Skeletal muscle tissue (tissue), 4 donors: ENCODE data around the gene GPLD1. TPM values are rescaled to one million over a fixed set of nuclear protein-coding genes. Genes with fewer than 3 reads are reported as not detected.
"Not testable (repeated sequence)": the region's sequence is repeated elsewhere in the genome, so short reads cannot be mapped to it uniquely, and the experiment has no call there.

Experiments used
- H3K27ac ChIP-seq: one replicate; pipeline ENCODE4 v1.7.0; 2013; ENCODE audit warnings: mild to moderate bottlenecking, low read depth, low read length, inconsistent platforms
- H3K27me3 ChIP-seq, 3 donors: one replicate each; pipeline ENCODE4 v1.7.0; 2013; ENCODE audit warnings: low read length in 3 of 3; ENCODE audit not compliant: control insufficient read depth in 3 of 3, insufficient read depth in 3 of 3
- H3K36me3 ChIP-seq, 3 donors: one replicate each; pipeline ENCODE4 v1.7.0; 2013; ENCODE audit warnings: low read length in 3 of 3; ENCODE audit not compliant: control insufficient read depth in 3 of 3, insufficient read depth in 3 of 3
- H3K4me1 ChIP-seq, 3 donors: one replicate each; pipeline ENCODE4 v1.7.0; 2013; ENCODE audit warnings: low read length in 3 of 3, mild to moderate bottlenecking in 3 of 3; ENCODE audit not compliant: control insufficient read depth in 3 of 3, insufficient read depth in 3 of 3
- H3K4me3 ChIP-seq, 3 donors: one replicate each; pipeline ENCODE4 v1.7.0; 2013; ENCODE audit warnings: low read length in 3 of 3
- H3K9ac ChIP-seq, 3 donors: one replicate each; pipeline ENCODE4 v1.7.0; 2013; ENCODE audit warnings: low read length in 3 of 3, mild to moderate bottlenecking in 3 of 3, moderate library complexity in 2 of 3, low read depth in 1 of 3
- H3K9me3 ChIP-seq, 3 donors: one replicate each; pipeline ENCODE4 v1.7.0; 2013; ENCODE audit warnings: low read length in 3 of 3; ENCODE audit not compliant: control insufficient read depth in 3 of 3
- total RNA-seq: library from RNA; depleted of rRNA; stranded (reverse); fragments of >200 nt; gene quantifications from one replicate; pipeline ENCODE4 v1.2.3, GENCODE V29; 2014
- donor health status: Osteomylitis.

Gene GPLD1
- total RNA-seq, 1 donor from 2014 or later, result 2.6 TPM

- Histone ChIP-seq H3K36me3 (peaks cover 12 to 23% (median 18%) of the 10 kb centered on the region in 3 donors), H3K4me1 (no peaks in the 10 kb centered on the region), H3K27ac (no peak overlapping the region), H3K27me3 (no peaks in the 10 kb centered on the region), H3K9me3 (no peaks in the 10 kb centered on the region), H3K9ac (no peak overlapping the region), H3K4me3 (no peak overlapping the region)
Measured at GRCh38 chr6:24522228-24523176, 33.1 kb upstream of the GPLD1 start.

- H3K27ac ChIP-seq, result no peak overlapping the region
- H3K9me3 ChIP-seq, result no peaks in the 10 kb centered on the region
- peaks cover 15 to 25% (median 19%) of the 10 kb centered on the region in 3 donors for H3K36me3 ChIP-seq
Measured at GRCh38 chr6:24520929-24521546, 31.7 kb upstream of the GPLD1 start.

GRCh38 chr6:24517659-24518543 is 28.5 kb upstream of the GPLD1 start:
- Histone ChIP-seq H3K4me1 (no peaks in the 10 kb centered on the region), H3K9ac (no peak overlapping the region), H3K4me3 (no peak overlapping the region), H3K36me3 (peaks cover 16 to 29% (median 29%) of the 10 kb centered on the region in 3 donors), H3K27me3 (no peaks in the 10 kb centered on the region), H3K9me3 (no peaks in the 10 kb centered on the region), H3K27ac (no peak overlapping the region)

More at GRCh38 chr6:24520929-24521546, 31.7 kb upstream of the GPLD1 start:
- no peaks in the 10 kb centered on the region for H3K27me3 ChIP-seq
- H3K9ac ChIP-seq, result no peak overlapping the region
- H3K4me3 ChIP-seq, result no peak overlapping the region
- H3K4me1 ChIP-seq, result no peaks in the 10 kb centered on the region

GRCh38 chr6:24513602-24514001 is 24.2 kb upstream of the GPLD1 start:
- no peaks in the 10 kb centered on the region for H3K27me3 ChIP-seq
- H3K4me1 ChIP-seq, result no peaks in the 10 kb centered on the region
- H3K36me3 ChIP-seq, result peaks cover 11 to 27% (median 23%) of the 10 kb centered on the region in 3 donors
- no peak overlapping the region for H3K27ac ChIP-seq
- no peak overlapping the region for H3K4me3 ChIP-seq
- no peaks in the 10 kb centered on the region for H3K9me3 ChIP-seq
- H3K9ac ChIP-seq, result no peak overlapping the region

- H3K27me3 ChIP-seq, result not testable (repeated sequence)
- peaks cover 10 to 21% (median 18%) of the 10 kb centered on the region in 3 donors for H3K36me3 ChIP-seq
Measured at GRCh38 chr6:24511976-24512375, 22.6 kb upstream of the GPLD1 start.

DNA sequence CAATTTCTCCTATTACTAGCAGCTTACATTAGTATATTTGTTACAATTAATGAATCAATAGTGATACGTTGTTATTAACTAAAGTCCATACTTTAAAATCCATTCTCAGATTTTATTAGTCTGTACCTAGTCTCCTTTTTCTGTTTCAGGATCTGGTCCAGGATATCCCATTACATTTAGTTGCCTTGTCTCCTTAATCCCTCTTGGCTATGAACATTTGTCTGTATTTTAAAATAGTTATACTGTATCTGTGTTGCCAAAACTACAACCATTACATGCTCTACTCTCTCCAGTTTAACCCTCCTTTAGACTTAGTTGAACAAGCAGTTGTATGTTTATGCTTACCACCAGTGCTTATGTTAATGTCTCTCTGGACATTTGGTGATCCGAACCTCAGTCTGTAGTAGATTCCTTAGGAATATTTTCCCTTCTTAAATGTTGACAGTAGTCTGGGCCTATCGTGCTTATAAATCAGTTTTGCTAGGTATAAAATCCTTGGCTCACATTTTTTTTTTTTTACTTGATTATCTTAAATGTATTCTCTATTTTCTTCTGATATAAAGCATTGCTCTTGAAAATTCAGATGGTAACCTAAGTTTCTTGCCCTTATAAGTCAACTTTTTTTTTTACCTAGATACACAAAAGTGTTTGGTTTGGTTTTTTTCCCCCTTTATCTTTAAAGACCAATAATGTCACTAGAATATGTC is 17.6 kb upstream of the GPLD1 start:
- Histone ChIP-seq H3K27ac (peak overlapping the region; percentile 23), H3K9me3 (no peaks in the 10 kb centered on the region), H3K4me3 (no peak overlapping the region), H3K36me3 (peaks cover 10 to 28% (median 23%) of the 10 kb centered on the region in 3 donors), H3K9ac (no peak overlapping the region), H3K27me3 (no peaks in the 10 kb centered on the region), H3K4me1 (no peaks in the 10 kb centered on the region)

More at GRCh38 chr6:24511976-24512375, 22.6 kb upstream of the GPLD1 start:
- not testable (repeated sequence) for H3K9ac ChIP-seq, H3K4me1 ChIP-seq, H3K9me3 ChIP-seq, H3K4me3 ChIP-seq, H3K27ac ChIP-seq

DNA sequence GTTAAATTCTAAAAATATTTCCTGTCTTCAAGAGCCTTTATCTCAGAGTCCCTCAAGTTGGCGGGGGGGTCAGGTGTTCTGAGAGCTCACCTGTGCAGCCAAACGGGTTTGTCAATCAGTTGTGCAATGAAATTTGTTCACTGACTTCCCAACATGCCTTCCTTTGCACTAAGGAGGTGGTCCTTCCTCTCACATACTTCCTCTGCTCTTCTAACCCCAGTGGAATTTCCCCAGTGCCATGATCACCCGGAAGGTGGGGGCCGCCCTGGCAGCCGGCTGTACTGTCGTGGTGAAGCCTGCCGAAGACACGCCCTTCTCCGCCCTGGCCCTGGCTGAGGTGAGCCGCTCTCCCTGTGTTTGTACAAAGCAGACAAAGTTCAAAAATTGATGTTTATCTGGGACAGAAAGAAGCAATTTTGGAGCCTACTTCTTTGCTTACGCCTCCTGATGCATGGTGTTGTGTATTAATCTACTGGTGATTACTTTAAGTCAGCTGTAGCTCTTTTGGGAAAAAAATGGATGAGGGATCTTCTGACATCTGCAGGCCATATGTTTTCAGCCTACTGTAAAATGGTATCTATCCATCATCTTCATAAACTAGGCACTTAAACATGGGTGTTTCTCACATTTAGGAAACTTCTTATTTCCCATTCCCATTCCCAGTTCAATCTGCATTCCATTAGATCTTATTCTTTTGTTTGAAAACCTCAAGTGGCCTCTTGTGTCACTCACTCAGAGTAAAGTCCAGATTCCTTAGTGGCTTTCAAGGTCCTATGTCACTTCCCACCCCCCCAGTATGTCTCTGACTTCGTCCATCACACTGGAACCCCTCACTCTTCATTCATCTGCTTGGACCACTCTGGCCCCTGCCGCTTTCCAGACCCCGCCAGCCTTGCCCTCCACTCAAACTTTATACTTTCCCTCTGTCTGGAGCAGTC is 15.5 kb upstream of the GPLD1 start:
- no peaks in the 10 kb centered on the region for H3K4me1 ChIP-seq
- no peaks in the 10 kb centered on the region for H3K27me3 ChIP-seq
- H3K27ac ChIP-seq, result no peak overlapping the region
- H3K9ac ChIP-seq, result no peak overlapping the region
- H3K9me3 ChIP-seq, result no peaks in the 10 kb centered on the region
- H3K4me3 ChIP-seq, result no peak overlapping the region
- H3K36me3 ChIP-seq, result peaks cover 10 to 24% (median 23%) of the 10 kb centered on the region in 3 donors

- no peak overlapping the region for H3K9ac ChIP-seq
- H3K9me3 ChIP-seq, result no peaks in the 10 kb centered on the region
- H3K4me3 ChIP-seq, result no peak overlapping the region
- no peaks in the 10 kb centered on the region for H3K27me3 ChIP-seq
- H3K27ac ChIP-seq, result no peak overlapping the region
- peaks cover 10 to 24% (median 23%) of the 10 kb centered on the region in 3 donors for H3K36me3 ChIP-seq
- no peaks in the 10 kb centered on the region for H3K4me1 ChIP-seq
Measured at GRCh38 chr6:24504287-24504648, 14.9 kb upstream of the GPLD1 start.
